MM.1S (cell line): ENCODE measurements around the gene SFN.

Experiments
- DNase-seq: peaks from one replicate; pipeline ENCODE4 v3.0.0-alpha.2; 2015
- H2AFZ ChIP-seq: fragments of 300-600 bp; sonication (generic); 2 replicates; pipeline ENCODE4 v1.6.0; 2016; ENCODE audit warnings: antibody characterized with exemption, low read length
- H3F3A ChIP-seq: fragments of 300-600 bp; sonication (generic); 2 replicates; pipeline ENCODE4 v1.6.1; 2016; ENCODE audit warnings: mild to moderate bottlenecking, antibody characterized with exemption, low read length, moderate library complexity, mixed read lengths; ENCODE audit not compliant: insufficient read depth
- H3K27ac ChIP-seq: fragments of 300-600 bp; sonication (generic); 2 replicates; pipeline ENCODE4 v1.5.1; 2016; ENCODE audit warnings: mild to moderate bottlenecking, low read length
- H3K27me3 ChIP-seq: fragments of 300-600 bp; sonication (generic); replicated peaks from 2 replicates; pipeline ENCODE4 v1.6.0; 2016; ENCODE audit warnings: low read length; ENCODE audit not compliant: insufficient read depth
- H3K36me3 ChIP-seq: fragments of 300-600 bp; sonication (generic); replicated peaks from 2 replicates; pipeline ENCODE4 v1.6.1; 2016; ENCODE audit warnings: mild to moderate bottlenecking, low read length, mixed read lengths; ENCODE audit not compliant: insufficient read depth
- H3K4me1 ChIP-seq: fragments of 300-600 bp; sonication (generic); 2 replicates; pipeline ENCODE4 v1.6.1; 2016; ENCODE audit warnings: low read length, mixed read lengths
- H3K4me2 ChIP-seq: fragments of 300-600 bp; sonication (generic); 2 replicates; pipeline ENCODE4 v1.6.0; 2016; ENCODE audit warnings: low read depth, low read length
- H3K4me3 ChIP-seq: fragments of 300-600 bp; sonication (generic); 2 replicates; pipeline ENCODE4 v1.5.1; 2016; ENCODE audit warnings: low read length, mixed read lengths
- H3K79me2 ChIP-seq: fragments of 300-600 bp; sonication (generic); 2 replicates; pipeline ENCODE4 v1.6.1; 2016; ENCODE audit warnings: mixed run types, low read length, mixed read lengths
- H3K9ac ChIP-seq: fragments of 300-600 bp; sonication (generic); 2 replicates; pipeline ENCODE4 v1.6.1; 2016; ENCODE audit warnings: low read length, mixed read lengths
- H3K9me2 ChIP-seq: fragments of 300-600 bp; sonication (generic); replicated peaks from 2 replicates; pipeline ENCODE4 v1.6.1; 2016; ENCODE audit warnings: mild to moderate bottlenecking, low read length, mixed read lengths; ENCODE audit not compliant: insufficient read depth
- H3K9me3 ChIP-seq: fragments of 300-600 bp; sonication (generic); replicated peaks from 2 replicates; pipeline ENCODE4 v1.6.1; 2016; ENCODE audit warnings: mild to moderate bottlenecking, low read length, mixed read lengths; ENCODE audit not compliant: insufficient read depth
- H4K20me1 ChIP-seq: fragments of 300-600 bp; sonication (generic); 2 replicates; pipeline ENCODE4 v1.6.1; 2016; ENCODE audit warnings: mild to moderate bottlenecking, low read length, moderate library complexity, mixed read lengths; ENCODE audit not compliant: insufficient read depth
- EZH2 ChIP-seq: fragments of 300-600 bp; sonication (generic); optimal IDR thresholded peaks from 2 replicates; pipeline ENCODE3; 2017; ENCODE audit warnings: low read depth, mild to moderate bottlenecking, antibody characterized with exemption, low read length, mixed read lengths
- EZH2phosphoT487 ChIP-seq: fragments of 300-600 bp; sonication (generic); IDR thresholded peaks from 2 replicates; pipeline ENCODE4 v1.6.1; 2018; ENCODE audit warnings: antibody characterized with exemption, low read length
- TF ChIP-seq, protein P1 (sequence below): fragments of 300-600 bp; sonication (generic); IDR thresholded peaks from 2 replicates; pipeline ENCODE4 v1.5.1; 2016; ENCODE audit warnings: antibody characterized with exemption, low read length, mixed read lengths

Gene SFN

DNA sequence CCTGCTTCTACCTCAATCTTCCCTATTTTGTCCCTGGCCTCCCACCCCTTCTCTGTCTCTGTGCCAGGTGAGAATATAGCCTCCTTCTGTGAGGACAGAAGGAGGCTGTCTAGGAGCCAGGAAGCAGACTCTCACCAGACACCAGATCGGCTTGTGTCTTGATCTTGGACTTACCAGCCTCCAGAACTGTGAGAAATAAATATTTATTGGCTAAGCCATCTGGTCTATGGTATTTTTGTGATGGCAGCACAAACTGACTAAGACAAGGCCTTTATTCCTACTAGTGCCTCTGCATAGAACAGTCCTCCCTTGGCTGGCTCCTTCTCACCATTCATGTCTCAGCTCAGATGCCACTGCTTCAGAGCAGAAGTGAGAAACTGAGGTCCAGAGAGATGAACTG, 25.3 kb downstream of the SFN start:
- no peak overlapping the region for H3K9ac ChIP-seq
- TF ChIP-seq EZH2 (no peak), EZH2phosphoT487 (no peak)
- TF ChIP-seq, protein P1, sequence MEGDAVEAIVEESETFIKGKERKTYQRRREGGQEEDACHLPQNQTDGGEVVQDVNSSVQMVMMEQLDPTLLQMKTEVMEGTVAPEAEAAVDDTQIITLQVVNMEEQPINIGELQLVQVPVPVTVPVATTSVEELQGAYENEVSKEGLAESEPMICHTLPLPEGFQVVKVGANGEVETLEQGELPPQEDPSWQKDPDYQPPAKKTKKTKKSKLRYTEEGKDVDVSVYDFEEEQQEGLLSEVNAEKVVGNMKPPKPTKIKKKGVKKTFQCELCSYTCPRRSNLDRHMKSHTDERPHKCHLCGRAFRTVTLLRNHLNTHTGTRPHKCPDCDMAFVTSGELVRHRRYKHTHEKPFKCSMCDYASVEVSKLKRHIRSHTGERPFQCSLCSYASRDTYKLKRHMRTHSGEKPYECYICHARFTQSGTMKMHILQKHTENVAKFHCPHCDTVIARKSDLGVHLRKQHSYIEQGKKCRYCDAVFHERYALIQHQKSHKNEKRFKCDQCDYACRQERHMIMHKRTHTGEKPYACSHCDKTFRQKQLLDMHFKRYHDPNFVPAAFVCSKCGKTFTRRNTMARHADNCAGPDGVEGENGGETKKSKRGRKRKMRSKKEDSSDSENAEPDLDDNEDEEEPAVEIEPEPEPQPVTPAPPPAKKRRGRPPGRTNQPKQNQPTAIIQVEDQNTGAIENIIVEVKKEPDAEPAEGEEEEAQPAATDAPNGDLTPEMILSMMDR = no peak
- no peaks in the 10 kb centered on the region for H4K20me1 ChIP-seq
- peaks cover 8% of the 10 kb centered on the region; the same call in 1 of the 2 replicates for H3K36me3 ChIP-seq
- H3K79me2 ChIP-seq = peaks cover 28% of the 10 kb centered on the region
- no peaks in the 10 kb centered on the region for H3F3A ChIP-seq
- no peaks in the 10 kb centered on the region for H3K9me3 ChIP-seq
- no peaks in the 10 kb centered on the region for H3K27me3 ChIP-seq
- peaks cover 10% of the 10 kb centered on the region for H3K4me1 ChIP-seq
- H3K4me2 ChIP-seq = no peak overlapping the region
- no peaks in the 10 kb centered on the region for H3K9me2 ChIP-seq
- no peak for DNase-seq
- no peak overlapping the region for H3K4me3 ChIP-seq
- H2AFZ ChIP-seq = no peak overlapping the region
- no peak overlapping the region for H3K27ac ChIP-seq

DNA sequence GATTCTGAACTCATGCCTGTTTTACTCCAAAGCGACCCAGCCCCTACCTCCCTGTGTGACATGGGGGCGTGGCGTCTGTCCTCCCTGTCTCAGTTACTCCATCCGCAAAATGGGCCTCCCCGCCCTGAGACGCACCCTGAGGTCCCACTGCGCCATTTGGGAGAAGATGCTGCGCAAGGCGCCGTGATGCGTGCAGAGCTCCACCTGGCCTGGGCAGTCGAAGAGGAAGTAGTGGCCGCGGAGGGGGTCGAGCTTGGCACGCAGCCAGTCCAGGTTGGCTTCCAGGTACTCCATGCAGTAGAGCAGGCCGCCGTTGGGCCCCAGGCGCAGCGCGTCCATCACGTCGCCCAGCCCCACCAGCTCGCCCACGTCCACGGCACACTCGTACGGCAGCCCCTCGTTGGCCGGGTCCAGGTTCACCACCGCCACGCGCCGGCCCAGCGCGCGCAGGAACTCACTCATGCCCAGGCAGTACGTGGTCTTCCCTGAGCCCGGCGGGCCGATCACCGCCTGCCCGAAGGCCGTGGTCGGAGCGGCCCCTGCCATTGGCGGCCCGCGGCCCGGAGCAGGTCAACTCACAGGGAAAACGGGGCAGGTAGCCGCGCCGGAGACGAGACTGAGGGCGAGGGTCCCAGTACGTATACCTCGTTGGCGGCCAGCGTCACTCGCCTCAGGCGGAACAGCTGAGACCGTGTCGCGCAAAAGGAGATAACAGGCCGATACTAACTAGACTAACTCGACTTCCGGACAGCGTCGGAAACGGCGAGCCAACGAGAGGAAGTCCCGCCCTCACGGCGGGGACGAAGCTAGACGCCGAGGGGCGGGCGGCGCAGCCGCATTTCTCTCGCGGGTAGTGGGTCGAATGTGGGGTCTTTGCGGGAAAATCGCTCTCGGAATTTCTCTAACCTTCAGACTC, 26.9 kb downstream of the SFN start, which contains the start of gene GPN2:
Gene GPN2, minus strand, starts transcription at position 733 of the 916 bp plus-strand sequence. Its CDS starts 187 bp downstream, at position 546.
- Histone ChIP-seq H3K4me2 (peak within 1 kb of the TSS; percentile 96), H3K9ac (peak within 1 kb of the TSS; percentile 89), H3K9me3 (no peaks in the 10 kb centered on the region), H3K4me3 (peak within 1 kb of the TSS; percentile 94), H3K27me3 (no peaks in the 10 kb centered on the region), H3F3A (no peaks in the 10 kb centered on the region), H3K79me2 (peaks cover 35% of the 10 kb centered on the region), H3K27ac (peak within 1 kb of the TSS; percentile 66), H3K9me2 (no peaks in the 10 kb centered on the region), H3K4me1 (peaks cover 10% of the 10 kb centered on the region), H3K36me3 (peaks cover 6% of the 10 kb centered on the region; the same call in 1 of the 2 replicates), H2AFZ (peak within 1 kb of the TSS; percentile 92), H4K20me1 (no peaks in the 10 kb centered on the region)
- TF ChIP-seq EZH2 = no peak
- TF ChIP-seq, protein P1 = no peak
- TF ChIP-seq EZH2phosphoT487 = no peak
- DNase-seq = peak; percentile 80

DNA sequence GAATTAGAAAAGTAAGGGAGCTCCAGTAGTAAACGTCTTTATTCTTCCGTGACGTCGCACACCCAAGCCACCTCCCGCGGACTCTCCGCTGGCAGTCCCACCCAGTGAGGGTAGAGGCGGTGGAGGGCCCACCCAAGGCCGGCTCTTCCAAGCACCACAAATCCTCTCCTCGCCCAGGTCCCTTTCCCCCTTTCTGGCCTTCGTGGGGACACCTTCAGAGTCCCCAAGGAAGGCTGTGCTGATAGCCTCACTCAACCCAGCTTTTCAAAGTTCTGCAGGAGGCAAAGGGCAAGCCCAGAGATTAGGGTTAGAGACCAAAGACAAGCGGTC, 27.5 kb downstream of the SFN start:
- Histone ChIP-seq H3K9me2 (no peaks in the 10 kb centered on the region), H3K27ac (no peak overlapping the region; the same call in 1 of the 2 replicates), H3K4me2 (peak overlapping the region; percentile 96), H3K9me3 (no peaks in the 10 kb centered on the region), H3K9ac (peak overlapping the region; percentile 89; the same call in 1 of the 2 replicates), H3K4me1 (peaks cover 10% of the 10 kb centered on the region), H3K36me3 (0 out of 2 replicates have a peak, but pooled peaks cover 6% of the 10 kb centered on the region), H2AFZ (peak overlapping the region; percentile 92), H3F3A (no peaks in the 10 kb centered on the region), H3K4me3 (peak overlapping the region; percentile 94), H3K27me3 (no peaks in the 10 kb centered on the region), H3K79me2 (peaks cover 36% of the 10 kb centered on the region), H4K20me1 (no peaks in the 10 kb centered on the region)
- TF ChIP-seq, protein P1 = no peak
- TF ChIP-seq EZH2 (no peak), EZH2phosphoT487 (no peak)
- DNase-seq = no peak
